ENCODE measurements around the gene NFKBIL1. TPM values are rescaled to one million over a fixed set of nuclear protein-coding genes. Genes with fewer than 3 reads are reported as not detected.

The NFKBIL1 gene
- total and polyA plus RNA-seq, 7 experiments from 2014 or later, result 8.7 to 17.2 (median 11.6) TPM

- H3K27ac Mint-ChIP-seq, result peak overlapping the region; percentile 5 to 90 (median 88)
Measured at GRCh38 chr6:31560697-31561058, 13.3 kb downstream of the NFKBIL1 start.

DNA sequence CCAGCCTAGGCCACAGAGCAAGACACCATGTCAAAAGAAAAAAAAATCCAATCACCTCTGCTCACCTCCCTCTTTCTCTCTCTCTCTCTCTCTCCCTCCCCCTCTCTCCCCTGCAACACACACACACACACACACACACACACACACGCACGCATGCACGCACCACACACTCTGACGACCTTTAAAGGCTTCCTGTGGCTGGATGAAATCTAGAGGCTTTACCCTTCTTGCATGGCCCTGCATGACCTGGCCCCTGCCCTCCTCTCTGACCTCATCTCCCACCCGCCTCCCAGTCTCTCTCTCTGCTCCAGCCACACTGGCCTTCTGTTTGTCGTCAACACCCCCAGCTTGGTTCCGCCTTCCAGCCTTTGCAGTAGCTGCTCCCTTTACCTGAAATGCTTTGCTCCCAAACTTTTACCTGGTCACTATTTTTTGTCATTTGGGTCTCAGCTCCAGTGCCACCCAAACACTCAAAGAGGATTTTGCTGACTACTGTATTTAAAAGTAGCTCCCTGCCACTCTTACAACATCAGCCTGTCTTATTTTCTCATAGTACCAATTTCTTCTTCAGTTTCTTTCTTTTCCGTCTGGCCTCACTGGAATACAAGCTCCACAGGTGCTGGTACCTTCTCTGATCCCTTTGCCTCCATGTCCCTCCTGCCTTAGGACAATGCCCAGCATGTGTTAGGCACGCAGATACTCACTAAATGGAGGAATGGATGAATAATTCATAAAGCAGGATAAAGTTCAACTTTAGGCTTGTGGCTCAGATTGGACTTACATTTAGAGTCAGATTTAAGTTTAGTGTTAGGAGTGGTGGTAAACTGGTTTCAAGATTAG lies 20.3 kb downstream of the NFKBIL1 start:
- Mint-ChIP-seq H3K36me3 (peaks cover 7 to 26% (median 13%) of the 10 kb centered on the region in 5 donors), H3K27ac (peak overlapping the region; percentile 84 to 99 (median 94)), H3K9me3 (peaks cover 0 to 2% (median 0%) of the 10 kb centered on the region in 11 donors), H3K27me3 (peaks cover 0 to 46% (median 0%) of the 10 kb centered on the region in 5 donors), H3K4me1 (peaks cover 58 to 88% (median 74%) of the 10 kb centered on the region in 7 donors), H3K4me3 (peak overlapping the region; percentile 41 to 77 (median 68))
- ATAC-seq (no peak), DNase-seq (no peak)
- POLR2A ChIA-PET, result interaction anchor here (0.6 to 66.4 kb wide), 4 partner anchors 4 to 162 kb away, joined by 3 to 3078 read pairs (median 1540); partner anchors contain the start of genes AIF1, ATP6V1G2, BAG6 and DDAH2
- CTCF ChIA-PET, result interaction anchor here (0.6 to 5.1 kb wide), 8 partner anchors 8 to 262 kb away, joined by 3 to 48 read pairs (median 5); partner anchors contain the start of genes LTB and NCR3
- Histone ChIP-seq H3K9me3 (ENCODE audit: control insufficient read depth in 2 of 3, low read length in 3 of 3) (no peaks in the 10 kb centered on the region), H3K4me1 (ENCODE audit: control insufficient read depth in 2 of 2, insufficient read depth in 2 of 2, low read length in 2 of 2) (peaks cover 47 to 50% of the 10 kb centered on the region in 2 donors), H3K27ac (ENCODE audit: low read depth, low read length) (peak overlapping the region; percentile 77), H3K36me3 (ENCODE audit: control insufficient read depth in 2 of 3, insufficient read depth in 3 of 3, low read length in 3 of 3) (peaks cover 0 to 16% (median 0%) of the 10 kb centered on the region in 3 experiments), H3K27me3 (ENCODE audit: control insufficient read depth in 2 of 2, insufficient read depth in 2 of 2, low read length in 2 of 2) (no peaks in the 10 kb centered on the region), H3K4me3 (ENCODE audit: low read length) (peak overlapping the region; percentile 23)
- intact Hi-C loops (cut with micrococcal nuclease), result loop anchor here (1.0 to 2.0 kb wide), 4 partner anchors 8 to 53 kb away; partner anchors contain the start of gene PRRC2A (in 1 of the 2)

More at GRCh38 chr6:31560697-31561058, 13.3 kb downstream of the NFKBIL1 start:
- ChIA-PET CTCF (interaction anchor here (2.4 to 6.5 kb wide), 2 partner anchors 20 to 37 kb away, joined by 14 to 57 read pairs; partner anchors contain the start of gene LTB), POLR2A (interaction anchor here (1.4 to 53.8 kb wide), 3 partner anchors 9 to 35 kb away, joined by 6 to 3078 read pairs (median 16); partner anchors contain the start of genes AIF1, DDX39B, LST1 and LTA)
- H3K36me3 ChIP-seq (ENCODE audit: control insufficient read depth in 2 of 3, insufficient read depth in 3 of 3, low read length in 3 of 3), result peaks cover 0 to 15% (median 0%) of the 10 kb centered on the region in 3 experiments
- H3K27ac ChIP-seq (ENCODE audit: low read depth, low read length), result peak overlapping the region; percentile 3
- H3K4me1 ChIP-seq (ENCODE audit: control insufficient read depth in 2 of 2, insufficient read depth in 2 of 2, low read length in 2 of 2), result peaks cover 42 to 60% of the 10 kb centered on the region in 2 donors
- no peaks in the 10 kb centered on the region for H3K27me3 ChIP-seq (ENCODE audit: control insufficient read depth in 2 of 2, insufficient read depth in 2 of 2, low read length in 2 of 2)
- no peaks in the 10 kb centered on the region for H3K9me3 ChIP-seq (ENCODE audit: control insufficient read depth in 2 of 3, low read length in 3 of 3)
- H3K9me3 Mint-ChIP-seq, result no peaks in the 10 kb centered on the region
- intact Hi-C loops (cut with micrococcal nuclease), result no loop called here
- H3K4me3 Mint-ChIP-seq, result peak overlapping the region in 8 of 10 donors; percentile 66 to 87 (median 82)
- DNase-seq (no peak), ATAC-seq (no peak)
- peaks cover 0 to 33% (median 0%) of the 10 kb centered on the region in 5 donors for H3K27me3 Mint-ChIP-seq
- H3K4me1 Mint-ChIP-seq, result peaks cover 60 to 84% (median 69%) of the 10 kb centered on the region in 7 donors
- H3K4me3 ChIP-seq (ENCODE audit: low read length), result no peak overlapping the region
- H3K36me3 Mint-ChIP-seq, result peaks cover 12 to 51% (median 18%) of the 10 kb centered on the region in 5 donors

GRCh38 chr6:31568537-31568961 lies 21.1 kb downstream of the NFKBIL1 start:
- Histone ChIP-seq H3K4me3 (ENCODE audit: low read length) (peak overlapping the region; percentile 23), H3K9me3 (ENCODE audit: control insufficient read depth in 2 of 3, low read length in 3 of 3) (no peaks in the 10 kb centered on the region), H3K36me3 (ENCODE audit: control insufficient read depth in 2 of 3, insufficient read depth in 3 of 3, low read length in 3 of 3) (peaks cover 0 to 16% (median 0%) of the 10 kb centered on the region in 3 experiments), H3K27me3 (ENCODE audit: control insufficient read depth in 2 of 2, insufficient read depth in 2 of 2, low read length in 2 of 2) (no peaks in the 10 kb centered on the region), H3K4me1 (ENCODE audit: control insufficient read depth in 2 of 2, insufficient read depth in 2 of 2, low read length in 2 of 2) (peaks cover 55 to 58% of the 10 kb centered on the region in 2 donors), H3K27ac (ENCODE audit: low read depth, low read length) (peak overlapping the region; percentile 77)
- H3K27me3 Mint-ChIP-seq, result peaks cover 0 to 41% (median 0%) of the 10 kb centered on the region in 5 donors
- CTCF ChIA-PET, result interaction anchor here (0.8 to 5.1 kb wide), 6 partner anchors 9 to 28 kb away, joined by 3 to 48 read pairs (median 4); partner anchors contain the start of genes LTB and NCR3
- H3K9me3 Mint-ChIP-seq, result peaks cover 0 to 2% (median 0%) of the 10 kb centered on the region in 11 donors
- peak in 7 of 9 donors; percentile 58 to 84 (median 68) for DNase-seq
- POLR2A ChIA-PET, result interaction anchor here (0.7 to 66.4 kb wide), 4 partner anchors 4 to 161 kb away, joined by 3 to 3078 read pairs (median 1540); partner anchors contain the start of genes AIF1, ATP6V1G2, DDAH2 and DDX39B
- H3K36me3 Mint-ChIP-seq, result peaks cover 7 to 26% (median 8%) of the 10 kb centered on the region in 5 donors
- peak; percentile 82 for ATAC-seq
- peak overlapping the region; percentile 39 to 77 (median 68) for H3K4me3 Mint-ChIP-seq
- H3K27ac Mint-ChIP-seq, result peak overlapping the region; percentile 84 to 99 (median 94)
- intact Hi-C loops (cut with micrococcal nuclease), result loop anchor here (1.0 to 2.0 kb wide), 4 partner anchors 8 to 52 kb away; partner anchors contain the start of gene PRRC2A (in 1 of the 2)
- H3K4me1 Mint-ChIP-seq, result peaks cover 57 to 88% (median 77%) of the 10 kb centered on the region in 7 donors

GRCh38 chr6:31569861-31570536 lies 22.6 kb downstream of the NFKBIL1 start:
- Mint-ChIP-seq H3K9me3 (peaks cover 0 to 2% (median 0%) of the 10 kb centered on the region in 11 donors), H3K4me1 (peaks cover 57 to 93% (median 82%) of the 10 kb centered on the region in 7 donors), H3K27me3 (peaks cover 0 to 31% (median 0%) of the 10 kb centered on the region in 5 donors), H3K4me3 (peak overlapping the region in 8 of 10 donors; percentile 9 to 99 (median 38)), H3K36me3 (peaks cover 0 to 23% (median 4%) of the 10 kb centered on the region in 5 donors), H3K27ac (peak overlapping the region; percentile 19 to 99 (median 94))
- Histone ChIP-seq H3K36me3 (ENCODE audit: control insufficient read depth in 2 of 3, insufficient read depth in 3 of 3, low read length in 3 of 3) (peaks cover 0 to 7% (median 0%) of the 10 kb centered on the region in 3 experiments), H3K27me3 (ENCODE audit: control insufficient read depth in 2 of 2, insufficient read depth in 2 of 2, low read length in 2 of 2) (no peaks in the 10 kb centered on the region), H3K27ac (ENCODE audit: low read depth, low read length) (peak overlapping the region; percentile 77), H3K4me1 (ENCODE audit: control insufficient read depth in 2 of 2, insufficient read depth in 2 of 2, low read length in 2 of 2) (peaks cover 69 to 73% of the 10 kb centered on the region in 2 donors), H3K4me3 (ENCODE audit: low read length) (no peak overlapping the region), H3K9me3 (ENCODE audit: control insufficient read depth in 2 of 3, low read length in 3 of 3) (no peaks in the 10 kb centered on the region)
- ChIA-PET CTCF (interaction anchor here (0.6 to 5.1 kb wide), 5 partner anchors 11 to 26 kb away, joined by 4 to 48 read pairs (median 10); partner anchors contain the start of genes LTB and NCR3), POLR2A (interaction anchor here (0.6 to 66.4 kb wide), 4 partner anchors 6 to 102 kb away, joined by 4 to 3078 read pairs (median 1542); partner anchors contain the start of genes AIF1, ATP6V1G2, DDX39B and LST1)
- ATAC-seq (no peak), DNase-seq (no peak)
- intact Hi-C loops (cut with micrococcal nuclease), result loop anchor here in 1 of 2 donors (2.0 kb wide), 1 partner anchor 51 kb away; the partner anchor contains the start of gene PRRC2A

DNA sequence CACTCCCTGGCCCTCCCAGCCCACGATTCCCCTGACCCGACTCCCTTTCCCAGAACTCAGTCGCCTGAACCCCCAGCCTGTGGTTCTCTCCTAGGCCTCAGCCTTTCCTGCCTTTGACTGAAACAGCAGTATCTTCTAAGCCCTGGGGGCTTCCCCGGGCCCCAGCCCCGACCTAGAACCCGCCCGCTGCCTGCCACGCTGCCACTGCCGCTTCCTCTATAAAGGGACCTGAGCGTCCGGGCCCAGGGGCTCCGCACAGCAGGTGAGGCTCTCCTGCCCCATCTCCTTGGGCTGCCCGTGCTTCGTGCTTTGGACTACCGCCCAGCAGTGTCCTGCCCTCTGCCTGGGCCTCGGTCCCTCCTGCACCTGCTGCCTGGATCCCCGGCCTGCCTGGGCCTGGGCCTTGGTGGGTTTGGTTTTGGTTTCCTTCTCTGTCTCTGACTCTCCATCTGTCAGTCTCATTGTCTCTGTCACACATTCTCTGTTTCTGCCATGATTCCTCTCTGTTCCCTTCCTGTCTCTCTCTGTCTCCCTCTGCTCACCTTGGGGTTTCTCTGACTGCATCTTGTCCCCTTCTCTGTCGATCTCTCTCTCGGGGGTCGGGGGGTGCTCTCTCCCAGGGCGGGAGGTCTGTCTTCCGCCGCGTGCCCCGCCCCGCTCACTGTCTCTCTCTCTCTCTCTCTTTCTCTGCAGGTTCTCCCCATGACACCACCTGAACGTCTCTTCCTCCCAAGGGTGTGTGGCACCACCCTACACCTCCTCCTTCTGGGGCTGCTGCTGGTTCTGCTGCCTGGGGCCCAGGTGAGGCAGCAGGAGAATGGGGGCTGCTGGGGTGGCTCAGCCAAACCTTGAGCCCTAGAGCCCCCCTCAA lies 24.9 kb downstream of the NFKBIL1 start, which contains the start of gene LTA:
Gene LTA (plus strand): TSS at position 249 of the 871 bp plus-strand sequence. CDS start 454 bp downstream, at position 703.
- ChIA-PET CTCF (interaction anchor here (2.8 to 18.2 kb wide), 5 partner anchors 9 to 26 kb away, joined by 22 to 687 read pairs (median 48); partner anchors contain the start of genes ATP6V1G2, LST1, LTB and NCR3), POLR2A (interaction anchor here (0.6 to 66.4 kb wide), 4 partner anchors 8 to 291 kb away, joined by 3 to 3078 read pairs (median 1540); partner anchors contain the start of genes AIF1, ATP6V1G2, DDX39B and LST1)
- peak within 1 kb of the TSS; percentile 93 to 99 (median 98) for H3K4me3 Mint-ChIP-seq
- DNase-seq (peak; percentile 52 to 82 (median 77)), ATAC-seq (peak; percentile 74)
- intact Hi-C loops (cut with micrococcal nuclease), result loop anchor here (1.0 kb wide), 5 partner anchors 8 to 25 kb away; partner anchors contain the start of genes LTB (in 1 of the 2) and NFKBIL1 (in 1 of the 2)
- peaks cover 72% of the 10 kb centered on the region in 2 donors for H3K4me1 ChIP-seq (ENCODE audit: control insufficient read depth in 2 of 2, insufficient read depth in 2 of 2, low read length in 2 of 2)
- peaks cover 0 to 3% (median 2%) of the 10 kb centered on the region in 3 experiments for H3K36me3 ChIP-seq (ENCODE audit: control insufficient read depth in 2 of 3, insufficient read depth in 3 of 3, low read length in 3 of 3)
- peaks cover 67 to 100% (median 96%) of the 10 kb centered on the region in 7 donors for H3K4me1 Mint-ChIP-seq
- H3K36me3 Mint-ChIP-seq, result peaks cover 3 to 38% (median 4%) of the 10 kb centered on the region in 5 donors
- H3K9me3 ChIP-seq (ENCODE audit: control insufficient read depth in 2 of 3, low read length in 3 of 3), result no peaks in the 10 kb centered on the region
- H3K27me3 Mint-ChIP-seq, result peaks cover 0 to 25% (median 0%) of the 10 kb centered on the region in 5 donors
- H3K27me3 ChIP-seq (ENCODE audit: control insufficient read depth in 2 of 2, insufficient read depth in 2 of 2, low read length in 2 of 2), result no peaks in the 10 kb centered on the region
- H3K27ac ChIP-seq (ENCODE audit: low read depth, low read length), result peak within 1 kb of the TSS; percentile 97
- peak within 1 kb of the TSS; percentile 97 to 99 (median 99) for H3K27ac Mint-ChIP-seq
- peak within 1 kb of the TSS; percentile 69 for H3K4me3 ChIP-seq (ENCODE audit: low read length)
- peaks cover 0 to 2% (median 0%) of the 10 kb centered on the region in 11 donors for H3K9me3 Mint-ChIP-seq

All from naive thymus-derived CD4-positive, alpha-beta T cell (primary cell).